ENCODE data around the gene GLB1L. TPM values are rescaled to one million over a fixed set of nuclear protein-coding genes. Genes with fewer than 3 reads are reported as not detected.

The GLB1L gene
- total and polyA plus RNA-seq, 2 of the 8 experiments (the other 6 are each of a cell fraction or from before 2014, with no cell fraction given): 3.7 to 4.0 TPM

DNA sequence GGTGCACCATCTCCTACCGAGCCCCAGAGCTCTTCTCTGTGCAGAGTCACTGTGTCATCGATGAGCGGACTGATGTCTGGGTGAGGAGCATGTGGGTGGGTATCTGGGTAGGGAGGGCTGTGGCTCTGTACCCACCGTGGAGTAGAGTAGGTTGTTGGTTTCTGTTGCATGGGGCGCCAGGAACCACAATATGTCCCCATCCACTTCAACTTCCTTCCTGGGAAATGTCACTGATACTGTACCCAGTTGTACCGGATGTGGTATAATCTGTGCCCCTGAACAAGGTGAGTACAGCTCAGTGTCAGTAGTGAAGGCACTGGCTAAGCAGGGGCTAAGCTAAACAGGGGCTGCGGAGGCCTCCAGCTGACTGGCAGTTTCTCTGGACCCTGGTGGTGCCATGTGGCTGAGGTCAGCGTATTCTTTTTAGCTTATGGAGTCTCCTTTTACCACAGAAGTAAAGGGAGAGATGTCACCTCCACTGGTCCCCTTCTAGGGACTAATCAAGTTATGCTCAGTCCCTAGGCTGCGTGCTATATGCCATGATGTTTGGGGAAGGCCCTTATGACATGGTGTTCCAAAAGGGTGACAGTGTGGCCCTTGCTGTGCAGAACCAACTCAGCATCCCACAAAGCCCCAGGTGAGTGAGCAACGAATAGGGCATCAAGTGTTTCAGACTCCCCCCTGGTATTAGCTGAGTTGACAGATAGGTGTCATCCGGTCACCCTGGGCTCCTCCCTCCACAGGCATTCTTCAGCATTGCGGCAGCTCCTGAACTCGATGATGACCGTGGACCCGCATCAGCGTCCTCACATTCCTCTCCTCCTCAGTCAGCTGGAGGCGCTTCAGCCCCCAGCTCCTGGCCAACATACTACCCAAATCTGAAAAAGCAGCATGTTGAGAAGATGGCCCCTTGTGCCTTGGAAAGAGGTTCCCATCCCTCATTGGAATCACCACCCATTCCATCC is 2.7 kb upstream of the GLB1L start:
- no peak overlapping the region for H3K56ac ChIP-seq (replicated peaks; ENCODE audit: insufficient read length, low read depth, low read length)
- H3K79me1 ChIP-seq (ENCODE audit: low read depth, low read length): peaks cover 8% of the 10 kb centered on the region; the same call in 1 of the 2 replicates
- POLR2A ChIA-PET (ENCODE audit: partially characterized antibody): interaction anchor here (0.9 to 14.9 kb wide), 7 partner anchors 17 to 270 kb away, joined by 3 to 190 read pairs (median 4); partner anchors contain the start of genes ABCB6, ANKZF1 and ATG9A
- no peak overlapping the region for H2BK12ac ChIP-seq (ENCODE audit: low read depth, low read length)
- peaks cover 0 to 13% (median 6%) of the 10 kb centered on the region in 4 experiments; a peak in 5 of 7 replicates for H3K27me3 ChIP-seq (replicated peaks in 1 of 4; ENCODE audit: control insufficient read depth in 3 of 4, extremely low read depth in 1 of 4, insufficient read depth in 3 of 4, low read length in 3 of 4)
- H2BK5ac ChIP-seq (ENCODE audit: low read depth, low read length): no peak overlapping the region
- peaks cover 0 to 5% of the 10 kb centered on the region in 2 experiments; a peak in 1 of 4 replicates for H3K79me2 ChIP-seq (ENCODE audit: control insufficient read depth in 1 of 2, insufficient read depth in 2 of 2, low read length in 2 of 2)
- no peak overlapping the region for H4K91ac ChIP-seq (replicated peaks; ENCODE audit: insufficient read length, low read length)
- peaks cover 5 to 14% (median 12%) of the 10 kb centered on the region in 4 experiments for H3K4me1 ChIP-seq (replicated peaks in 1 of 4; ENCODE audit: control insufficient read depth in 3 of 4, insufficient read depth in 4 of 4, low read length in 3 of 4)
- no peak overlapping the region for H3K18ac ChIP-seq (ENCODE audit: extremely low read depth, low read length)
- H2AFZ ChIP-seq (ENCODE audit: low read length): no peak overlapping the region
- H2BK120ac ChIP-seq (replicated peaks; ENCODE audit: low read depth, low read length): no peak overlapping the region
- 89% methylated on average over 17 of the region's 17 CpGs; no CpG with 5 or more reads in 1 of the 2 experiments for WGBS, 2 experiments (ENCODE audit: extremely low coverage in 1 of 2, insufficient coverage in 1 of 2, insufficient read length in 1 of 2, insufficient replicate concordance in 2 of 2, low coverage in 1 of 2, low lambda C conversion rate in 2 of 2, missing lambda C conversion rate in 1 of 2)
- CTCF ChIA-PET (ENCODE audit: partially characterized antibody): interaction anchor here (0.6 to 6.6 kb wide), 15 partner anchors 9 to 135 kb away, joined by 3 to 118 read pairs (median 4); partner anchors contain the start of genes ABCB6 and DNAJB2
- no peak overlapping the region for H4K5ac ChIP-seq (ENCODE audit: insufficient read length, low read depth, low read length)
- no peak overlapping the region for H2BK15ac ChIP-seq (ENCODE audit: low read length)
- peaks cover 13% of the 10 kb centered on the region for H3K23me2 ChIP-seq (ENCODE audit: low read depth, low read length)
- no peak overlapping the region for H3K27ac ChIP-seq (ENCODE audit: low read depth, low read length)
- no peaks in the 10 kb centered on the region for H4K20me1 ChIP-seq (replicated peaks in 1 of 2; ENCODE audit: control insufficient read depth in 1 of 2, insufficient read depth in 2 of 2, low read length in 2 of 2)
- DNase-seq (ENCODE audit: low read depth in 1 of 2, low spot score in 2 of 2): no peak
- no peak overlapping the region for H3K9ac ChIP-seq (replicated peaks in 1 of 4; ENCODE audit: extremely low read depth in 1 of 4, low read depth in 3 of 4, low read length in 3 of 4)
- no peak overlapping the region for H3K4ac ChIP-seq (replicated peaks; ENCODE audit: insufficient read length, low read depth, low read length)
- TF ChIP-seq PHF8 (conservative IDR thresholded peaks at IDR 0.05; ENCODE audit: low read depth, low read length) (no peak), RAD21 (IDR thresholded peaks at IDR 0.05 in 1 of 2, conservative IDR thresholded peaks at IDR 0.05 in 1 of 2; ENCODE audit: low read depth in 2 of 2, low read length in 2 of 2) (peak; percentile 18 to 24; a peak in 2 of 4 replicates), TEAD4 (IDR thresholded peaks at IDR 0.05; ENCODE audit: low read depth, low read length) (peak; percentile 50; the same call in 1 of the 2 replicates)
- TF ChIP-seq, protein P1, sequence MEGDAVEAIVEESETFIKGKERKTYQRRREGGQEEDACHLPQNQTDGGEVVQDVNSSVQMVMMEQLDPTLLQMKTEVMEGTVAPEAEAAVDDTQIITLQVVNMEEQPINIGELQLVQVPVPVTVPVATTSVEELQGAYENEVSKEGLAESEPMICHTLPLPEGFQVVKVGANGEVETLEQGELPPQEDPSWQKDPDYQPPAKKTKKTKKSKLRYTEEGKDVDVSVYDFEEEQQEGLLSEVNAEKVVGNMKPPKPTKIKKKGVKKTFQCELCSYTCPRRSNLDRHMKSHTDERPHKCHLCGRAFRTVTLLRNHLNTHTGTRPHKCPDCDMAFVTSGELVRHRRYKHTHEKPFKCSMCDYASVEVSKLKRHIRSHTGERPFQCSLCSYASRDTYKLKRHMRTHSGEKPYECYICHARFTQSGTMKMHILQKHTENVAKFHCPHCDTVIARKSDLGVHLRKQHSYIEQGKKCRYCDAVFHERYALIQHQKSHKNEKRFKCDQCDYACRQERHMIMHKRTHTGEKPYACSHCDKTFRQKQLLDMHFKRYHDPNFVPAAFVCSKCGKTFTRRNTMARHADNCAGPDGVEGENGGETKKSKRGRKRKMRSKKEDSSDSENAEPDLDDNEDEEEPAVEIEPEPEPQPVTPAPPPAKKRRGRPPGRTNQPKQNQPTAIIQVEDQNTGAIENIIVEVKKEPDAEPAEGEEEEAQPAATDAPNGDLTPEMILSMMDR (IDR thresholded peaks at IDR 0.05; ENCODE audit: control extremely low read depth in 1 of 3, insufficient read depth in 1 of 3, low read depth in 1 of 3, low read length in 3 of 3): peak in 2 of 3 experiments; percentile 30 to 31; a peak in 2 of 4 replicates
- no peak for FAIRE-seq
- peaks cover 0 to 9% (median 5%) of the 10 kb centered on the region in 4 experiments; a peak in 5 of 8 replicates for H3K36me3 ChIP-seq (ENCODE audit: control insufficient read depth in 2 of 4, insufficient read depth in 4 of 4, low read length in 3 of 4)
- no peak overlapping the region for H2AK5ac ChIP-seq (ENCODE audit: low read depth, low read length)
- H3K23ac ChIP-seq (ENCODE audit: insufficient read length): no peak overlapping the region
- no peak overlapping the region; the same call in 1 of the 2 replicates for H4K8ac ChIP-seq (ENCODE audit: extremely low read depth, insufficient read depth, low read length)
- H3K9me3 ChIP-seq (ENCODE audit: insufficient read depth in 2 of 2, low read depth in 1 of 2, low read length in 1 of 2): no peaks in the 10 kb centered on the region
- H2BK20ac ChIP-seq (ENCODE audit: low read length): no peak overlapping the region
- no peak overlapping the region for H3K14ac ChIP-seq (ENCODE audit: insufficient read length)
- no peak overlapping the region for H3K4me3 ChIP-seq (ENCODE audit: extremely low read depth in 1 of 4, insufficient read depth in 2 of 4, low read depth in 3 of 4, low read length in 4 of 4)
- H3K4me2 ChIP-seq (ENCODE audit: insufficient read depth in 1 of 2, low read depth in 2 of 2, low read length in 2 of 2): no peak overlapping the region
